HEK293 (cell line): ENCODE data around the gene MYO5C.

ENCODE experiments used
- IKZF3 ChIP-seq: fragments of 450-650 bp; IDR thresholded peaks from 2 replicates; pipeline ENCODE4 v1.5.0; 2018; ENCODE audit warnings: missing biosample characterization, mild to moderate bottlenecking, missing genetic modification characterization, moderate library complexity
- KLF1 ChIP-seq: fragments of 450-650 bp; formaldehyde crosslinking; IDR thresholded peaks from 2 replicates; pipeline ENCODE4 v1.5.1; 2016; ENCODE audit warnings: missing biosample characterization, missing genetic modification characterization
- ZNF121 ChIP-seq: fragments of 450-650 bp; formaldehyde crosslinking; IDR thresholded peaks from 2 replicates; pipeline ENCODE4 v1.5.1; 2016; ENCODE audit warnings: missing biosample characterization, missing genetic modification characterization
- ZNF174 ChIP-seq: fragments of 450-650 bp; formaldehyde crosslinking; IDR thresholded peaks from 2 replicates; pipeline ENCODE4 v1.5.0; 2017; ENCODE audit warnings: missing biosample characterization, mild to moderate bottlenecking, missing genetic modification characterization
- TF ChIP-seq, protein P1 (sequence below): fragments of 450-650 bp; formaldehyde crosslinking; IDR thresholded peaks from 2 replicates; pipeline ENCODE4 v1.5.1; 2016; ENCODE audit warnings: missing biosample characterization, missing genetic modification characterization

GRCh38 chr15:52172869-52173268 lies 122.7 kb downstream of the MYO5C start:
- TF ChIP-seq ZNF121 (no peak), ZNF174 (tag by site-specific recombination) (no peak), KLF1 (tag by site-specific recombination) (no peak), IKZF3 (tag by site-specific recombination) (no peak)
- TF ChIP-seq, protein P1, sequence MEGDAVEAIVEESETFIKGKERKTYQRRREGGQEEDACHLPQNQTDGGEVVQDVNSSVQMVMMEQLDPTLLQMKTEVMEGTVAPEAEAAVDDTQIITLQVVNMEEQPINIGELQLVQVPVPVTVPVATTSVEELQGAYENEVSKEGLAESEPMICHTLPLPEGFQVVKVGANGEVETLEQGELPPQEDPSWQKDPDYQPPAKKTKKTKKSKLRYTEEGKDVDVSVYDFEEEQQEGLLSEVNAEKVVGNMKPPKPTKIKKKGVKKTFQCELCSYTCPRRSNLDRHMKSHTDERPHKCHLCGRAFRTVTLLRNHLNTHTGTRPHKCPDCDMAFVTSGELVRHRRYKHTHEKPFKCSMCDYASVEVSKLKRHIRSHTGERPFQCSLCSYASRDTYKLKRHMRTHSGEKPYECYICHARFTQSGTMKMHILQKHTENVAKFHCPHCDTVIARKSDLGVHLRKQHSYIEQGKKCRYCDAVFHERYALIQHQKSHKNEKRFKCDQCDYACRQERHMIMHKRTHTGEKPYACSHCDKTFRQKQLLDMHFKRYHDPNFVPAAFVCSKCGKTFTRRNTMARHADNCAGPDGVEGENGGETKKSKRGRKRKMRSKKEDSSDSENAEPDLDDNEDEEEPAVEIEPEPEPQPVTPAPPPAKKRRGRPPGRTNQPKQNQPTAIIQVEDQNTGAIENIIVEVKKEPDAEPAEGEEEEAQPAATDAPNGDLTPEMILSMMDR (tag by site-specific recombination): no peak
